Uterus (tissue), 4 donors: Measurements from ENCODE around the gene MUCL1. TPM values are rescaled to one million over a fixed set of nuclear protein-coding genes. Genes with fewer than 3 reads are reported as not detected.

Experiments
- DNase-seq, 2 donors: peaks; one replicate each; pipeline ENCODE4 v3.0.0-alpha.2; 2019 to 2020
- H3K27ac ChIP-seq, 2 donors: fragments of 200-600 bp; sonication (generic); 1 replicate in 1 of 2; 2 replicates in 1 of 2; pipeline ENCODE4 v1.5.1; 2016 to 2018
- H3K27me3 ChIP-seq, 2 donors: fragments of 200-600 bp; sonication (generic); one replicate each; pipeline ENCODE4 v1.5.1; 2018 to 2019; ENCODE audit warnings: control low read depth in 1 of 2
- H3K36me3 ChIP-seq, 2 donors: fragments of 200-600 bp; sonication (generic); one replicate each; pipeline ENCODE4 v1.5.1; 2019; ENCODE audit warnings: control low read depth in 1 of 2
- H3K4me1 ChIP-seq, 2 donors: fragments of 200-600 bp; sonication (generic); one replicate each; pipeline ENCODE4 v1.5.1; 2018 to 2019; ENCODE audit warnings: control low read depth in 1 of 2
- H3K4me3 ChIP-seq, 2 donors: fragments of 200-600 bp; sonication (generic); 1 replicate in 1 of 2; 2 replicates in 1 of 2; pipeline ENCODE4 v1.5.1; 2018 to 2019; ENCODE audit warnings: mild to moderate bottlenecking in 1 of 2
- H3K9me3 ChIP-seq, 2 donors: fragments of 200-600 bp; sonication (generic); one replicate each; pipeline ENCODE4 v1.5.1; 2019; ENCODE audit warnings: control low read depth in 1 of 2
- POLR2A ChIP-seq, 2 donors: fragments of 450-650 bp; IDR thresholded peaks; one replicate each; pipeline ENCODE4 v1.6.1; 2016; ENCODE audit warnings: antibody characterized with exemption in 2 of 2, mild to moderate bottlenecking in 1 of 2, moderate library complexity in 1 of 2
- intact Hi-C: fragments of 100-400 bp; cut with DNase I; formaldehyde crosslinking; loops from one replicate; pipeline ENCODE4 v1.15.1; 2023; ENCODE audit warnings: low total_unique reads
- total RNA-seq, 4 donors: library from RNA; depleted of rRNA in 3 of 4; stranded (reverse); fragments of >200 nt in 3 of 4; gene quantifications; one replicate each; pipeline versions ENCODE4 v1.1.0 to v1.2.4, GENCODE V29; 2014 to 2023
- TF ChIP-seq, protein P1 (sequence below), 4 experiments: fragments of 200-600 bp in 2 of 4; fragments of 450-650 bp in 2 of 4; sonication (generic) in 2 of 4; IDR thresholded peaks; one replicate each; pipeline ENCODE4 v1.5.1; 2016 to 2019; ENCODE audit warnings: antibody characterized with exemption in 4 of 4, mild to moderate bottlenecking in 2 of 4, moderate library complexity in 1 of 4
- donor health status: DM: yes; HTN: yes; CAD: no.

MUCL1 gene
- total RNA-seq, 4 donors from 2014 or later, result not detected

DNA sequence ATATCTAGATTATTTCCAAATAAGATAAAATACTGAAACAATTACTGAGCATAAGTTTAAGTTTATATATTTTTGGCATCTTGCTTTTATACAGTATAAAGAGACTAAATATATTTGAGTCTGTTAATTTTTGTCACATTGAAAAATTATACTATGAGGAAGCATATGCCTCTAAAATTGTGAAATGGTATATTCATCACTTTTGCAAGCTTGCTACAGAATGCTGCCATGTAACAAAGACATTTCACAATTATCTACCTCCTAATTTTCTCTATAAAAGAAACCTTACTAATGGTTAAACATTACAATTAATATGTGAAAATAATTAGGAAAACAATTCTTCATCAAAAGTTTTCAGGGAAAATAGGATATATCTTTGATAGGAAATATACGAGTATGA, 22.7 kb upstream of the MUCL1 start:
- intact Hi-C loops, result no loop called here
- H3K27me3 ChIP-seq, result no peaks in the 10 kb centered on the region
- H3K36me3 ChIP-seq, result no peaks in the 10 kb centered on the region
- H3K4me3 ChIP-seq, result no peak overlapping the region
- no peak overlapping the region for H3K27ac ChIP-seq
- no peaks in the 10 kb centered on the region for H3K9me3 ChIP-seq
- no peaks in the 10 kb centered on the region for H3K4me1 ChIP-seq
- TF ChIP-seq, protein P1, sequence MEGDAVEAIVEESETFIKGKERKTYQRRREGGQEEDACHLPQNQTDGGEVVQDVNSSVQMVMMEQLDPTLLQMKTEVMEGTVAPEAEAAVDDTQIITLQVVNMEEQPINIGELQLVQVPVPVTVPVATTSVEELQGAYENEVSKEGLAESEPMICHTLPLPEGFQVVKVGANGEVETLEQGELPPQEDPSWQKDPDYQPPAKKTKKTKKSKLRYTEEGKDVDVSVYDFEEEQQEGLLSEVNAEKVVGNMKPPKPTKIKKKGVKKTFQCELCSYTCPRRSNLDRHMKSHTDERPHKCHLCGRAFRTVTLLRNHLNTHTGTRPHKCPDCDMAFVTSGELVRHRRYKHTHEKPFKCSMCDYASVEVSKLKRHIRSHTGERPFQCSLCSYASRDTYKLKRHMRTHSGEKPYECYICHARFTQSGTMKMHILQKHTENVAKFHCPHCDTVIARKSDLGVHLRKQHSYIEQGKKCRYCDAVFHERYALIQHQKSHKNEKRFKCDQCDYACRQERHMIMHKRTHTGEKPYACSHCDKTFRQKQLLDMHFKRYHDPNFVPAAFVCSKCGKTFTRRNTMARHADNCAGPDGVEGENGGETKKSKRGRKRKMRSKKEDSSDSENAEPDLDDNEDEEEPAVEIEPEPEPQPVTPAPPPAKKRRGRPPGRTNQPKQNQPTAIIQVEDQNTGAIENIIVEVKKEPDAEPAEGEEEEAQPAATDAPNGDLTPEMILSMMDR (IDR thresholded peaks at IDR 0.05), result no peak
- TF ChIP-seq POLR2A (IDR thresholded peaks at IDR 0.05), result no peak
- no peak for DNase-seq

DNA sequence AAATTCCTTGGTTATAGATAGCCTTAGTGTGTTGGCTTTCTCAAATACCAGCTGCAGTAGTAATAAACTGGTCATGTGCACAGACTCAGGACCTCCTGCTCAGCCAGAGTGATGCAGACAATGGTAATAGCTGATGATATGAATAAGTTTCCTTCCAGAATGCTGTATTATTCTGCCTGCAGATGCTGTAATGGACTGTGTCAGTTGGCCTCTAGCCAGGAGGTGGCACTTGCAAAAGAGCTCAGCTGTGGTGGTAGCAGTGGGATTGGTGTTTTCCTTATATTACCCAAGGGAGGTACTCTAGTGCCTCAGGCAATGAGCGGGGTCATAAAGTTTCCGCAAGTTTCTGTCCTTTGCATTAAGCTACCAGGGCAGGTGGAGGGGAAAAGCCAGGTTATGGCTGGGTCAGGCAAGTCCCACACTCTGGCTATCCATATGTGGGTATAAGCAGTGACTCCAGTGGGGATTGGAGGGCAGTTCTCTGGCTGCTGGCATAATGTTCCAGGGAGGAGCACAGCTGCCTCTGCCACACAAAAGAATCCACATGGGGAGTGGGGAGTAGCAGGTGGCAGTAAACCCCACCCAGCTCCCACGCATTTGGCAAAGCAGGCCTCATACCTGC, 14.0 kb upstream of the MUCL1 start:
- intact Hi-C loops, result no loop called here

DNA sequence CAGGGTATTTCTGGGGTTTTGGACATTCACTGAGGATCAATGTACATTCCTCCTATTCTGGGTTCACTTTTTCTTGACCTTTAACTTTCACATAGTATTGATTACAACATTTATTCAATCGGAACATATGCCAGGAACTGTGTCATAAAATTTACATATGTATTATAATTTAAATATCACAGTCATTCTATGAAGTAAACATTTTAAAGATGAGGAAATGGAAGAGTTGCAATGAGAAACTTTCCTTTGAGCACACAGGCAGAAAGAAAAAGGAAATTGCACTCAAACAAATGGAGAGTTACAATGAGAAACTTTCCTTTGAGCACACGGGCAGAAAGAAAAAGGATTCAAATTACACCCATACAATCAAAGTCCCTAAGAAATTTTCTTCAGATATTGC, 3.1 kb downstream of the MUCL1 start:
- Histone ChIP-seq H3K27ac (no peak overlapping the region), H3K9me3 (no peaks in the 10 kb centered on the region), H3K4me1 (no peaks in the 10 kb centered on the region), H3K36me3 (no peaks in the 10 kb centered on the region), H3K4me3 (no peak overlapping the region), H3K27me3 (no peaks in the 10 kb centered on the region)
- intact Hi-C loops, result no loop called here
- no peak for DNase-seq
- no peak for TF ChIP-seq POLR2A (IDR thresholded peaks at IDR 0.05)
- TF ChIP-seq, protein P1 (IDR thresholded peaks at IDR 0.05), result no peak

More for the DNA sequence above, 14.0 kb upstream of the MUCL1 start:
- Histone ChIP-seq H3K36me3 (no peaks in the 10 kb centered on the region), H3K9me3 (no peaks in the 10 kb centered on the region), H3K4me1 (no peaks in the 10 kb centered on the region), H3K27ac (no peak overlapping the region), H3K4me3 (no peak overlapping the region), H3K27me3 (no peaks in the 10 kb centered on the region)
- no peak for DNase-seq
- TF ChIP-seq POLR2A (IDR thresholded peaks at IDR 0.05), result no peak
- TF ChIP-seq, protein P1 (IDR thresholded peaks at IDR 0.05), result no peak

DNA sequence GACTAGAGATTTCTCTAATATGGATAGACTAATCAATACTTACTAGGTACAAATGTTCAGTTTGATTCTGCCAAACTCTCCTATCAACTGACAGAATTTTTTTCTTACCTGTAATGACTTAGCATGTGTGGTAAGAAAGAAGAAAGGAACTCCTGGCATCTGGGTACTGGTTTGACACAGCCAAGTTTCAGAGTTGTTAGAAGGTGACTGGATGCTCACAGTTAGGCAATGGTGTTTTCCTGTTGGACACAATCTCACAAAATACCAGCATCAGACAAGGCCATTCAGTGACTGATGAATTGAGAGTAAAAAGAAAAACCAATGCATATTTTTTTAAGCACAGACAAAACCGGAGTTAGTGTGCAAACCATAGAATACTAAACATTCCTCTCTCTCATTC, 4.2 kb downstream of the MUCL1 start:
- H3K27me3 ChIP-seq, result no peaks in the 10 kb centered on the region
- H3K4me3 ChIP-seq, result no peak overlapping the region
- no peaks in the 10 kb centered on the region for H3K4me1 ChIP-seq
- intact Hi-C loops, result no loop called here
- H3K27ac ChIP-seq, result no peak overlapping the region
- no peaks in the 10 kb centered on the region for H3K36me3 ChIP-seq
- DNase-seq, result no peak
- TF ChIP-seq, protein P1 (IDR thresholded peaks at IDR 0.05), result no peak
- TF ChIP-seq POLR2A (IDR thresholded peaks at IDR 0.05), result no peak
- no peaks in the 10 kb centered on the region for H3K9me3 ChIP-seq

DNA sequence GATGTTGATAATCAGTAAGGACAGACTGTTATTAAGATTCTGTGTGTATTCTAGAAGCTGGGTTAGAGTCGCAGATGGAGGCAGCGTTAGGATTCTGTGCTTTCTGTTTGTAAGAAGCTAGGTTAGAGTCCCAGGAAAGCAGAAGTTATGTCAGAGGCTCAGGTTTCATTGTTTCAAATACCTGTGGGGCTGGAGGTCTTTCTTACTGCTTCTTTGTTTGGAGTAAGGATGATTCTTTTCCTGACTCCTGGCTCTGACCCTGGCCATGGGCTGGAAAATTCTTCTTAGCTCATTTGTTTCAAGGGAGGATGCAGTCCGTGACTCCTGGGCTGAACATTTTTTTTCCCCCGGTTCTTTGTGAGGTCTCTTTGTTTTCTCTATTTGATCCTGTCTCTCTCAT, 5.2 kb downstream of the MUCL1 start:
- no peaks in the 10 kb centered on the region for H3K27me3 ChIP-seq
- no peaks in the 10 kb centered on the region for H3K9me3 ChIP-seq
- no peaks in the 10 kb centered on the region for H3K36me3 ChIP-seq
- no peak overlapping the region for H3K27ac ChIP-seq
- no peak overlapping the region for H3K4me3 ChIP-seq
- intact Hi-C loops, result no loop called here
- no peaks in the 10 kb centered on the region for H3K4me1 ChIP-seq
- DNase-seq, result no peak
- TF ChIP-seq POLR2A (IDR thresholded peaks at IDR 0.05), result no peak
- TF ChIP-seq, protein P1 (IDR thresholded peaks at IDR 0.05), result no peak
